GM21447 (cell line): Measurements from ENCODE around the gene NATD1.
A peak's percentile ranks its signal among the peaks of the same experiment; 100 is the strongest.

ENCODE experiments used
- ATAC-seq: cut with Tn5 transposase; IDR thresholded peaks from one replicate; pipeline ENCODE4 v1.9.1; 2021; ENCODE audit not compliant: unreplicated experiment

NATD1 gene, protein sequence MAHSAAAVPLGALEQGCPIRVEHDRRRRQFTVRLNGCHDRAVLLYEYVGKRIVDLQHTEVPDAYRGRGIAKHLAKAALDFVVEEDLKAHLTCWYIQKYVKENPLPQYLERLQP

DNA sequence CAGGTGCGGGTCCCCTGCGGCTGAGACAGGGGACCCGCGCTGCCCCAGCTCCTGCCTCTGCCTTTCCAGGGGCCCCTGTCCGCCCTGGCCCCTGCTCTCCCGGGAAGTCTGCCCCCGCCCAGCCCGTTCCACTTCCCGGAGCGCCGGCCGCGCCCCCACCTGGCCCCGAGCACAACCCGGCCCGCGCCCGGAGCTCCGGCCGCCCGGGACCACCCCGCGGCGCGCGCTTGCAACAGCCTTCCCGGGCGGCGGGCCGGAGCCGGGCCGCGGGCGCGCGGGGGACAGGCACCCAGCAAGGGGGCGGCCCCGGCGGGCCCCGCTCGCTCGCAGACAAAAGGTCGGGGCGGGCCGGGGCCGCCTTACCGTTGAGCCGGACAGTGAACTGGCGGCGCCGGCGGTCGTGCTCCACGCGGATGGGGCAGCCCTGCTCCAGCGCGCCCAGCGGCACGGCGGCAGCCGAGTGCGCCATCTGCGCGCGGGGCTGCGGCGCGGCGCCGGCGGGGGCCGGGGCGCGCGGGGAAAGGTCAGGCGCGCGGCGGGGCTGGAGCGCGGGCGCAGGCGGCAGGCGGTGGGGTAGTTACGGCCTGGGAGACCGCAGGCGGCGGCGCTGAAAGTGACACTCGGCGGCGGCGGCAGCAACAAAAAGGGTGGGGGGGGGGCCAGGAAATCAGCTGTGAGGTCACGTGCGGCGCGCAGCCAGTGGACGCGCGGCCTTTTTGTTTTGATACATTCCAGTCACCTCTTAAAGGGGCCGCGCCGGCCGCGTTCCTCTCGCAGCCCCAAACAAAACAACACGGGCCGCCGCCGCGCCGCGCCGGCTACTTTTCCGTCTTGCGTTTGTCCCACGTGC, at the start of gene NATD1:
Gene NATD1 (minus strand): TSS at position 615 of the 850 bp plus-strand sequence. CDS start 146 bp downstream, at position 469.
- ATAC-seq = peak; percentile 80

DNA sequence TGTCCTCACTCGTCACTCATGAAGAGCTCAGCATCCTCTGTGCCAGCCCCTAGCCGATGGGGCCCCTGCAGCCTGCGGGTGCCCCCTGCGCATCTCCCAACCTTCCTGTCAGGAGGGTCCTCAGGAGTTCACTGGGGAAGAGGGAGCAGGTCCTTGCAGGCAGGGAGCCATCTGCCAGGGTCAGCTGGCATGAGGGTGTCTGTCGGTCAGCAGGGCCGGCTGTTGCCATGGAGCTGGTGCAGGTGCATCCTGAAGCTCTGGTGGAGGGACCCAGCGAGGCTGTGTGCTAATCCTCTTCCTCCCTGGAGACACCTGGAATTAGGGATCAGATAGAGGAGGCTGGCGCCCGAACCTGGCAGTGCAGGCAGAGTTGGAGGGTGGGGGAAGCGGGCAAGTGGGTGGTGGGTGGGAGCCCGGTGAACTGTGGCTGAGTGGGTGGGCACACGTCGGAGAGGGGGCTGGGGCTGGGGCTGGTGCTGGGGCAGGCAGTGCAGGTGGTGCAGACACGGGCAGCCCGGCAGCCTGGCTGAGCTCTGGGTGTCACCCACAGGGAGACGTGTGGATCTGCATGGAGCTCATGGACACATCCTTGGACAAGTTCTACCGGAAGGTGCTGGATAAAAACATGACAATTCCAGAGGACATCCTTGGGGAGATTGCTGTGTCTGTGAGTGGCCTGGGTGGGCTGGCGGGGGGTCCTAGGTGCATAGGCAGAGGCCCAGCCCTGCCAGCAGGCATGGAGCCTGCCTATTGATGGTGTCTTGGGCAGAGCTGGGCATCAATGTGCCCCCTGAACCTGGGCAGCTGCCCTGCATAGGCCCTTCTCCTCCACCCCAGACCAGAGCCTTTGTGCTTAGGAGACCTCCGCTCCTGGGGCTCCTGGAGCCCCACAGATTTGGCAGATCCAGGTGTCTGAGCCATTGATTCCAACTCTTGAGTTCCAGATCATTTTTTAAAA, 48.7 kb upstream of the NATD1 start:
- ATAC-seq = no peak

DNA sequence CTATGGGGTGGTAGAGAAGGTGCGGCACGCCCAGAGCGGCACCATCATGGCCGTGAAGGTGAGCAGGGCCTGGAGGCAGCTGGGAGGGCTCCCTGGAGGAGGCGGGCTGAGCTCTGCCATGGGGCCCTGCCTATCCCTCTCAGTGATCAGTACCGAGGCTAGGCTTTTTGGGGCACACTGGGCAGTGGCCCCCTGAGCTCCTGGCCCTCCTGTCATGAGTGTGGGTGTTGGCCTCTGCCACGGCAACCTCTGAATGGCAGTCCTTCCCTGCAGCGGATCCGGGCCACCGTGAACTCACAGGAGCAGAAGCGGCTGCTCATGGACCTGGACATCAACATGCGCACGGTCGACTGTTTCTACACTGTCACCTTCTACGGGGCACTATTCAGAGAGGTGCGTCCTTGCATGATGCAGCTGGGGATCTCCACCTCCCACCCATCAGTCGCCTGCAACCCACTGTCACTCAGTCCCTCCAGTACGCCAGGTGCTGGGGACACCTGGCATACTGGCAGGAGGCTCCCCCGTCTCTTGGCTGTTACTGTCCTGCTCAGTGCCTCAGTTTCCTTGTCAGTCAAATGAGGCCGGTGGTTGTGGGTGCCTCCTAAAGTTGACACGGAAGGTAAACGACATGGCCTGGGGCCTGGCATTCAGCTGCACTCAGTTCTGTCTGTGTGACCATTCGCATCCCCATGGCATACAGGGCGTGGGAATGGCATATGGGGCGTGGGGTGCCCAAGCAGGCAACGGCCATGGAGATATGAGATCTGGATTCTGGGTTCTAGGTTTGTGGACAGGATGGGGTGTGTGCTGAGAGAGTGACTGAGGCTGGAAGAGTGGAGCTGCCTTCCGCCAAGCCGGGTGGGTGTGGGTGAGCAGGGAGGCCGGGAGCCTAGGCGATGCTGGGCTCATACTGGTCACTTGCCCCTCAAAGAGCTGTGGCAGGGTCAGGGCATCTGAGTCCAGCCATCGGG, 47.7 kb upstream of the NATD1 start:
- no peak for ATAC-seq

DNA sequence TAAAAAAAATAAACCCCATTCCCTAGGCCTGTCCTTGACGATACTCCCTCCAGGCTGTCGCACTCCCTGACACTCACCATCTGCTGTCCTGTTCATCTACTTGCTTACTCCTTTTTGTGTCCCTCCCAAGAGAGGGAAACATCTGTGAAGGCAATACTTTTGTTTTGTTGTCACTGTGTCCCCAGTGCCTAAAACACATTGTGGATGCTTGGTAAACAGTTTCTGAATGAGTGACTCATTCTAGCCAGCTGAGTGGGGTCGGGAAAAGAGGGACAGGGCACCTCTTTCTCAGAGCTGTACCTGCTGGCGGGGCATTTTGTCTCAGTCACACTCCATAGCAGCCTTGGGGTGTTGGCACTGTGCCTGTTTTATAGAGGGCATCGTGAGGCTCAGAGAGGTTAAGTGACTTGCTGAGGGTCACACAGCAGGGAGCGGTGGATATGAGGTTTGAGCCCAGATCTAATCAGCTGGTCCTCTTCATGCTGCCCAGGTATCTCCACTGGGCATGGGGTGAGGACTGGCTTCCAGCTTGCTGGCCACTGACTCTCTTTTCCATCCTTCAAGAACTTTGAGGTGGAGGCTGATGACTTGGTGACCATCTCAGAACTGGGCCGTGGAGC, 46.9 kb upstream of the NATD1 start:
- ATAC-seq = no peak

DNA sequence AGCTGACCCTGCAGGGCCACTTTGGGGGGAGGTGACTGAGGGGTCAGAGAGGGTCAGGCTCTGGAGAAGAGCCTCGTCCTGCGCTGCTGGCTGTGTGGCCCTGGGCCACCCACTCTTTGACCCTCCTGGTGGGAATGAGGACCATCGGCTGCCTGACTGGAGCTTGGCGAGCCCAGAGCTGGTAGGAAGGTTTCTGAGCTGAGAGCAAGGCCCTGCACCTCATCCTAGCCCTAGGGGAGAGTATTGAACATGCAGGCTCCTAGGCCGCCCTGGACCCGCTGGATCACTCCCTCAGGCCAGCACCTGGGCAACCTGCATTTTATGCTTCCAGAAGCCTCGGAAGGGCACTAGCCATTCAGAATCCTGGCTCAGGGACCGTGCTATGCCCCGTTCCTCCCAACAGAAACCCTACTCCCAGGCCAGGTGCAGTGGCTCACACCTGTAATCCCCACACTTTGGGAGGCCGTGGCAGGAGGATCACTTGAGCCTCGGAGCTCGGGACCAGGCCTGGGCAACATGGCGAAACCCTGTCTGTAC, 45.8 kb upstream of the NATD1 start:
- ATAC-seq = no peak

DNA sequence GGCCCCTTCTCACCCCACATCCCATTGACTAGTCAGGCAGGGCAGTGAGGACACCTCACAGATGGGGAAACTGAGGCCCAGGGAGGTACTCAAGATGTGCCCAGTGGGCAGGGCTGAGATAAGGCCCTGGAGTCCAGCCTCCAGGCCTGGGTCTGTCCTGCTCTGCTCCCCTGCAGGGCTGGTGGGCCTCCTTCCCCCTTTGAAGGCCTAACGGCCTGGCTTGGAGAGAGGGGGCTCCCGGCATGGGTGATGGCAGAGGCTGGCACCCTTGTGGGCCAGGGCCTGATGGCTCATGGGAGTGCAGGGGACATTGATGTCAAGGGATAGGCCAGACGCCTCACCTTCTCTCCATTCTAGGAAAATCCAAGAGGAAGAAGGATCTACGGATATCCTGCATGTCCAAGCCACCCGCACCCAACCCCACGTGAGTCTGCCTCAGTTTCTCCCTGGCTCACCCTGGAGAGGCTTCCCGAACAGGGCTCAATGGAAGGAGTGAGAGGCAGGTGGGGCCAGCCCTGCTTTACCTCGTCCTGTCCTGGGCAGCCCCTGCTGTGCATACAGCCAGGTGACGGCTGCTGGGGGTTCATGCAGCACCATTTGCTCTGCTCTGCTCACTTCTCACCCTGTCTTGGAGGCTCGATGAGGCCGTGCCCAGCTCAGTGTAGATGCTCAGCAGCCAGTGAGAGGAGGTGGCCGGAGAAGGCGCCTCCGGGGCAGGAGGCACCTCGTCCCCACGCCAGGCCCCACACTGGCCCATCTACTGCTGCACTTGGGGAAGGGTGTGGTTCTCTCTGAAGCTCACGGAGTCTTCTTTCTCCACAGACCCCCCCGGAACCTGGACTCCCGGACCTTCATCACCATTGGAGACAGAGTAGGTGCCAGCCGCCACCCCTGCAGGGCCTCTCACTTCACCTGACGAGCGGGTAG, 45.1 kb upstream of the NATD1 start:
- ATAC-seq = no peak

DNA sequence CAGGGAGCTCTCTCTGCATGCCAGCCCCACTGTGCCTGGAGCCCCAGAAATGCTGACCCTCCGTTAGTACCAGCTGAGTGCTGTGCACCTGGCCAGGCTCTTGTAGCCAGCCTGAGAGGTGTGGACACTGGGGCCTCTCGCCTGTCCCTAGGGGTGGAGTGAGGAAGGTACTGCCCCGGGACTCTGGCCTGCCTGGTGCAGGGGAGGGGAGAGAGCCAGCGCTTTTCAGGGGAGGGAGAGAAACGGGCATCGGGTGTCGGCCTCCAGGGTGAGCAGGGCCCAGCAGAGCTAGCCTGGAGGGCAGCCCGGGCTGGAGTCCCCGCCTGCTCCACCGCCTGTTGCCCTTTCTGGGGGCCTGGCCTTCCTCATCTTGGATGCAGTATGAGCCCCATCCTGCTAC, 44.4 kb upstream of the NATD1 start:
- ATAC-seq = no peak

DNA sequence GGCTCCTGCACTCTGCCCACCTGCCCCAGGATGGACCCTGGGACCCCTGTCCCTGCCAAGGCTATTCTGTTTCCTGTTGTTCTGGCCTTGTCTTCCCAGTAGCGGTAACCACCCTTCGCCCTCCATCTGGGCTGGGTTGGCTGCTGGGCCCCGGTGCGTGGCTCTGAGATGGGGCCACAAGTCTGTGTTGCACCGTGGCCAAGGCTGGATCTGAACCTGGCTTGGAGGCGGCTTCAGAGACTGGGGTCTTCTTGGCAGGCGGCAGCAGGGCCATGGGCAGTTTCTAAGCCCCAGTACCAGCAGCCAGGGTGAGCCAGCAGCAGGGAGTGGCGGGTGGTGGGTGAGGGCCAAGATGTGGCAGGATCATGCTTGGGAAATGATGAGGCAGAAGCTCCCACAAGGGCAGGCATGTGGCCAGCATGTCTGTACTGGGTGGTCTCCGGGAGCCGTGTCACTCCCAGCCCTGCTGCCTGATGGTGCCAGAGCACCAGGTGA, 43.9 kb upstream of the NATD1 start:
- ATAC-seq = no peak

DNA sequence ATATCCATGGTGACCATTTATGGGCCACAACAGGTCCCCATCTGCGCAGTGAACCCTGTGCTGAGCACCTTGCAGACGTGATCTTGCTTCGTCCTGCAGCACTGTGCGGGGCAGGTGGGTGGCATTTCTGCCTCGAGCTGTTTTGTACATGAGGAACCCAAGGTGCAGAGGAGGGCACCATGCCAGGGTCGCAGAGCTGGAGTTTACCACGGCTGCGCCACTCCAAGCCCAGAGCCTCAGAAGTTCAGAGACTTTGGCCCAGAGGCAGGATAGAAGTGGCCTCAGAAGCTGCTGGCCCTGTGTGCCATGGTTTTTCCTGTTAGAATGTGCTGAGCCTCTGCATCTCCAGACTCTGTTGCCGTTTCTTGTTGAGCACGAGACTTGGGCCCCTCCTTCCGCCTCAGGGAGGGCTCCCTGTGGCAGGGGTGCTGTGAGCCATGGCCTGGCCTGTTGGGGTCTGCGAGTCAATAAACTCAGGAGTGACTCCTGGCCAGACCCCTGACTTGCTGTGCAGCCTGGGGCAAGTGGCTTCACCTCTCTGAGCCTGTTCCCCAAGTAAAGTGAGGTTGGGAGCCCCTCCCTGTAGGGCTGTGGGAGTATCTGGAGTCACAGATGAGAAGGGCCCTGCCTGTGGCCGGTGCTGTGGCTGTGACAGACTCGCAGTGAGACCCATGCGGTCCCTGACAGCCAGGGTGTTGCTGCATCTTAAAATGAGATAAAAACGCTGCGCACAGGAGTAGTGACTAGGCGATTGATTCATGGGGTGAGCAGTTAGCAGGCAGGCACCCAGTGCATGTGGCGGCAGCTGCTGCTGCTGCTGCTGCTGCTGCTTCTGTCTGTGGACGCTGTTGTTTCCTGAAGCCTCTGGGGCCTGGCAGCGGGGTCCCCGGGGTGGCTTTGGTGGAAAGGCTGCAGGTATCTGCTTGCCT, 43.2 kb upstream of the NATD1 start:
- ATAC-seq = no peak

DNA sequence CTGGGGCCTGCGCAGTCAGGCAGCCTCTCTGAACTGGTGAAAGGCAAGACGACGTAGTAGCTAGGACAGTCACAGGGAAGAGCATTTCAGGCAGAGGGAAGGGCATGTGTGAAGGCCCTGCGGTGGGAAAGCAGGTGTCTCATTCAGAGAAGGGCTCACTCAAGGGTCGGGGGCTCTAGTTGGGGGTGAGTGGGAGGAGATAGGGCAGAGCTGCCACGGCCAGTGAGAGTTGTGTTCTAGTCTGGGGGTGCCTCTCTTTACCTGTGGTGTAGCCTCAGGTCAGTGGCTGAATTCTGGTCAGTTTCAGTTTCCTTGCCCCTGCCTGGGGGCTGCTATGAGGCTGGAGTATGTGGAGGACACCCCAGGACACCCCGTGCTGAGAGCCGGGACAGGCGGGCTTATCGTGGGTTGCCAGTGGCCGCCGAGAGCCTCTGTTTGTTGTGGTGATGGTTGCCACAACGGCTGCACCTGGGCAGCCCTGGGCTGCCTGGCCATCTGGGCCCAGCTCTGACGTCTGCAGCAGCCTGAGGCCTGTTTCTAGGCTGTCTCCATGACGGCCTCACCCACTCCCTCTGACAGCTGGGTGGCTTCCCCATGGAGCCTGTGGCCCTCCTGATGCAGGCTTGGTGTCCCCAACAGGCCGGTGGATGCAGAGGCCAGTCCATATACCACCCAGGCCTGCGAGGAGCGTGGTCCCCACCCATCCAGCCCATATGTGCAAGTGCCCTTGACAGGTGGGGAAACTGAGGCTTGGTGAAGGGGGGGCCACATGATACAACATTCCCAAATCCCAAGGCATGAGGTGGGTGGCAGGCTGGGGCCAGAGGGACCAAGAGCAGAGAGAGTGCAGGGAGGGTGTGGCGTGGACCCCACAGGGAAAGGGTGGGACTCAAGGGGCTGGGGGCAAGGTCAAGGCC, 42.1 kb upstream of the NATD1 start:
- no peak for ATAC-seq

DNA sequence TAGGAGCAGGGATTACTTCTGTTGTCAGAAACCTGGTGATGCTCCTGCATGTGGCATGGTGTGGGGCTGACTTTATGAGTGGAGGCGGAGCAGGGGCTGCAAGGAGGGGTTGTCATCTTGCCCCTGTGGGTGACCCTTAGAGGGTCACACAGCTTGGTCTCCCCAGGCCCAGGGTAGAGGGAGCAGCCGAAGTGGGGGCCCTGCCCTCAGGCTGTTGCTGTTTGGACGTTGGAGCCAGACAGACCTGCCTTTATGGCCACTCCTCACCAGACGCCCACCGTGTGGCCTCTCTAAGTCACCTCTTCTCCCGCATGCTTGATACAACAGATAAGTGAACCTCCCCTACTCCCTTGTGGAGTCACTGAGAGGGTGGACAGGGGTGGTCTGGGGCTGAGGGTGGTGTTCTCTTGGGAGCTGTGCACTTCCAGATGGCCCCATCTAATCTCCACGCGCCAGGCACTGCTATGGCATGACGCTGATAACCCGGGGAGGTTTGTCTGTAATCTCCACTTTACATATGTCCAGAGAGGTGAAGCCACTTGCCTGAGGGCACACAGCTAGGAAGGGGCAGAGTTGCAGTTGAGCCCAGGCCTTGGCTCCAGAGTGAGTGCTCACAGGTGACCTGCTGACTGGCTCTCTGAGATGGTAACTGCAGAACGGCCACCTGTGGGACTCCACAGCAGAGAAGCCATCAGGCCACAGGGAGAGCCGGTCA, 41.3 kb upstream of the NATD1 start:
- ATAC-seq = no peak

DNA sequence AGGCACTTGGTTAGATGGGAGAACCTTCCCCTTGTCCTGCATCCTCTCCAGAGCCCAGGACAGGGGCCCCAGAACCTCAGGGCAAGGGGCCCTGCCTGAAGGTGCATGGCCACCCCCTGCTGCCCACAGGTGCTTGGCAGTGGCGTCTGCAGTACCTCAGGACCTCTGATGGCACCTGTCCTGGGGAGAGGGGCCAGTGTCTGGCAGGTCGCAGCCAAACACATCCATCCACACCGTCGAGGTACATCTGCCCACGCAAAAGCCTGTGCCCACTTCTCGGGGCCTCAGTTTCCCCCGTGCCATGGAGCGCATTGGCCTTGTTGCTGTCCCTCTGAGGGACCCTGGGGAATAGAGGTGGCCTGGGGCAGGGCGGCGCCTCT, 40.6 kb upstream of the NATD1 start:
- ATAC-seq = no peak

DNA sequence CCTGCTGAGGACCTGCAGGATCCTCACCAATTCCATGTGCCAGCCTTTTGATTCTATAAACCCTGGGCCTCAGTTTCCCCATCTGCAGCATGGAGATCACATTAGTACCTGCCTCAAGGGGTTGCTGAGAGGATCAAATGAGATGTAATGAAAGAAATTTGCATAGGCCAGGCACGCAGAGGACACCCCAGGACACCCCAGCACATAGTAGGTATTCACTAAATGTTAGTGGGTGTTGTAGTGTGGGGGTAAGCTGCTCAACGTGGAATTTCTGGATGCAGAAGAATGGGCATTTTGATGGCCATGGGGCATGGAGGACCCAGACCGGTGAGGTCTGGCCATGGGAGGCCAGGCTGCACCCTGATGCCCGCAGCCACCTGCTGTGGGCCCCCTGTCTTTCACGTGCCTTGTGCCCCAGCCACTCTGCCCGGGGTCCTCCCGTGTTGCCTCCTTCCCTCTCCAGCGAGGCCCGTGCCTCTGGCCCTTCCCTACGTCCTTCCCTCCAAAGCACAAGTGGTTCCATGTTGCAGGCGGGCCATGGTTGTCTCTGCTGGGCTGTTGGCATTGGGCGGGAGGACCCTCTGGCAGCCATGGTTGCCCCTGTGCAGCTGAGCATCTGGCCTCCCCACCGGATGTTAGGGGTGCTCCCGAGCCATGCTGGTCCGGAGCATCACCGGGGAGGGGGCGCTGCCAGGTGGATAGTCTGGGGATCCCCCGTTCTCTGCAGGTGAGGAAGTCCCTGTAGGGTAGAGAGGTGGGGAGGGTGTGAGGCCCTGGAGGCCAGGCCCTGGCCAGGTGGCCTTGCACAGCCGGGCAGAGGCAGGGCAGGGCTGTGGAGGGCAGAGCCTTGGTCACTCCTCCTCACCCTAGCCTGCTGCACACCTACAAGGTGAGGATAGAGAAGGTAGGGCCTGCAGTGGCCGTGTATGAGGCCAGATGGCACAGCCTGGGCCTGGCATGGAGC, 39.9 kb upstream of the NATD1 start:
- ATAC-seq = no peak

DNA sequence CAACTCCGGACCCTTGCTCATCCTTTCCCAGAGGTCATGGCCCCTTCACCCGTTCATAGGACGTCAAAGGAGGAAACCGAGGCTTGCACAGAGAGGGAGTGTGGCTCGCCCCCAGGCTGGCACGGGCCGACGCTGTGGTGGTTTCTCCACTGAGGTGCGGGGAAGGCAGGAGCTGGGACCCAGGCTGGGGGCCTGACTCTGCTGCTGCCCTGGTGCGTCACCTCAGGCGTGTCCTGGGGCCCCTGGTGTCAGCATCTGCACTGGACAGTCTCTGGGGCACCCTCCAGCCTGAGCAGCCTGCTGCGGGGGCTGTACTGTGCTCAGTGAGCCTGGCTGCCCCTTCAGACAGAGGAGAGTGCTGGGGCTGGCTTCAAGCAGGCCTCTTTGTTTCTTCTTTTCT, 38.7 kb upstream of the NATD1 start:
- ATAC-seq = no peak

DNA sequence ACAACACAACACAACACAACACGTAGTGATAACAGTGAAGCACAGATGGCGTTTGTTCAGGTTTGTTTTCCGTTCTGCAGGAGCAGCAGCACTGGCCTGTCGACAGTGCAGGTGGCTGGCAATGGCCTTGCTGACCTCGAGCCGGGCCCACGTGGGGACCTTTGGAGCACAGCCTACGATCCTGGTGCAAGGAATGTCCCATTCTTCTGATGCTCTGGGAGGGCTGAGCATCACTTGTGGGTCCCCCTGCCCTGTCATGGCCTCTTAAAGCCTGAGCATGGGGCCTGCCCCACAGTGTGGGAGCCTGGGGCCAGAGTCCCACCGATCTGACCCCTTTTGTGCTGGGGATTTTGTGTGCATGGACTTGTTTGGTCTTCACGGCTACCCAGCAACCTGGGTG, 38.1 kb upstream of the NATD1 start:
- ATAC-seq = no peak
